H1 (cell line): ENCODE data around the gene PI4KA. TPM values are rescaled to one million over a fixed set of nuclear protein-coding genes. Genes with fewer than 3 reads are reported as not detected.

Experiments used
- CTCF ChIA-PET: fragments of 300-600 bp; sonication (Branson Sonifier 250); formaldehyde crosslinking; loops from one replicate; lab custom pipeline; 2021; ENCODE audit not compliant: partially characterized antibody; lab: Charles Lee
- POLR2A ChIA-PET: fragments of 300-600 bp; sonication (Branson Sonifier 250); formaldehyde crosslinking; loops from one replicate; lab custom pipeline; 2021; ENCODE audit warnings: inconsistent platforms; ENCODE audit not compliant: partially characterized antibody; lab: Charles Lee
- DNase-seq, 2 experiments: peaks; one replicate each; pipeline versions ENCODE4 v3.0.0 to v3.0.0-alpha.2; 2010 to 2022; ENCODE audit warnings: low spot score in 2 of 2, low read depth in 1 of 2, mixed read lengths in 1 of 2
- FAIRE-seq: peaks from 2 replicates; lab custom pipeline; 2011; peaks lifted over from hg19 to GRCh38; lab: Jason Lieb, UNC
- H2AFZ ChIP-seq: 2 replicates; pipeline ENCODE4 v1.8.1; 2012; ENCODE audit warnings: low read length, inconsistent platforms
- H2AK5ac ChIP-seq: 2 replicates; pipeline ENCODE4 v1.6.1; 2013; ENCODE audit warnings: low read depth, low read length
- H2BK120ac ChIP-seq: replicated peaks from 2 replicates; pipeline ENCODE3; 2013; ENCODE audit warnings: low read depth, low read length, inconsistent platforms
- H2BK12ac ChIP-seq: 2 replicates; pipeline ENCODE4 v1.6.1; 2013; ENCODE audit warnings: low read depth, low read length
- H2BK15ac ChIP-seq: 2 replicates; pipeline ENCODE4 v1.6.1; 2013; ENCODE audit warnings: low read length
- H2BK20ac ChIP-seq: 2 replicates; pipeline ENCODE4 v1.6.1; 2013; ENCODE audit warnings: low read length
- H2BK5ac ChIP-seq: 2 replicates; pipeline ENCODE4 v1.6.1; 2013; ENCODE audit warnings: low read depth, low read length
- H3K14ac ChIP-seq: 2 replicates; pipeline ENCODE4 v1.6.1; 2013; ENCODE audit warnings: inconsistent platforms; ENCODE audit not compliant: insufficient read length
- H3K18ac ChIP-seq: 2 replicates; pipeline ENCODE4 v1.6.1; 2013; ENCODE audit warnings: low read length; ENCODE audit errors: extremely low read depth
- H3K23ac ChIP-seq: 2 replicates; pipeline ENCODE4 v1.6.1; 2013; ENCODE audit warnings: inconsistent platforms; ENCODE audit not compliant: insufficient read length
- H3K23me2 ChIP-seq: 2 replicates; pipeline ENCODE4 v1.6.1; 2013; ENCODE audit warnings: low read depth, low read length
- H3K27ac ChIP-seq: 2 replicates; pipeline ENCODE4 v1.6.1; 2011; ENCODE audit warnings: low read depth, low read length, inconsistent platforms
- H3K27me3 ChIP-seq, 4 experiments: replicated peaks in 1 of 4; 1 replicate in 1 of 4; 2 replicates in 3 of 4; pipeline versions ENCODE4 v1.6.1 to v1.8.1; 2011 to 2013; ENCODE audit warnings: low read length in 3 of 4, mild to moderate bottlenecking in 3 of 4, inconsistent platforms in 2 of 4, mixed read lengths in 2 of 4, moderate library complexity in 1 of 4; ENCODE audit not compliant: control insufficient read depth in 3 of 4, insufficient read depth in 3 of 4; ENCODE audit errors: extremely low read depth in 1 of 4
- H3K36me3 ChIP-seq, 4 experiments: 2 replicates each; pipeline versions ENCODE4 v1.6.1 to v1.8.1; 2011 to 2013; ENCODE audit warnings: mild to moderate bottlenecking in 4 of 4, low read length in 3 of 4, moderate library complexity in 2 of 4, control low read depth in 1 of 4, inconsistent platforms in 1 of 4; ENCODE audit not compliant: insufficient read depth in 4 of 4, control insufficient read depth in 2 of 4
- H3K4ac ChIP-seq: replicated peaks from 2 replicates; pipeline ENCODE3; 2013; ENCODE audit warnings: low read length, low read depth, mixed read lengths, inconsistent platforms; ENCODE audit not compliant: insufficient read length
- H3K4me1 ChIP-seq, 4 experiments: replicated peaks in 1 of 4; 1 replicate in 1 of 4; 2 replicates in 3 of 4; pipeline versions ENCODE4 v1.6.1 to v1.8.1; 2011 to 2013; ENCODE audit warnings: low read length in 3 of 4, inconsistent platforms in 2 of 4, mixed read lengths in 1 of 4; ENCODE audit not compliant: insufficient read depth in 4 of 4, control insufficient read depth in 3 of 4
- H3K4me2 ChIP-seq, 2 experiments: 2 replicates each; pipeline versions ENCODE4 v1.6.1 to v1.8.1; 2011 to 2013; ENCODE audit warnings: low read depth in 2 of 2, low read length in 2 of 2, control low read depth in 1 of 2, inconsistent platforms in 1 of 2, mild to moderate bottlenecking in 1 of 2; ENCODE audit not compliant: insufficient read depth in 1 of 2
- H3K4me3 ChIP-seq, 4 experiments: fragments of 200-600, 300-600 bp in 1 of 4; sonication (generic), shearing (Covaris generic), sonication (Bioruptor Twin) in 1 of 4; 2 replicates each; pipeline versions ENCODE4 v1.5.1 to v1.8.1; 2011 to 2016; ENCODE audit warnings: low read length in 4 of 4, low read depth in 3 of 4, control low read depth in 2 of 4, inconsistent platforms in 2 of 4, mild to moderate bottlenecking in 2 of 4, mixed read lengths in 1 of 4, moderate library complexity in 1 of 4; ENCODE audit not compliant: insufficient read depth in 2 of 4; ENCODE audit errors: extremely low read depth in 1 of 4
- H3K56ac ChIP-seq: replicated peaks from 2 replicates; pipeline ENCODE3; 2013; ENCODE audit warnings: low read depth, mild to moderate bottlenecking, mixed read lengths, low read length, inconsistent platforms; ENCODE audit not compliant: insufficient read length
- H3K79me1 ChIP-seq: 2 replicates; pipeline ENCODE4 v1.6.1; 2013; ENCODE audit warnings: low read depth, low read length, control low read depth
- H3K79me2 ChIP-seq, 2 experiments: 2 replicates each; pipeline versions ENCODE4 v1.6.1 to v1.8.1; 2012 to 2013; ENCODE audit warnings: low read length in 2 of 2, mild to moderate bottlenecking in 2 of 2, inconsistent platforms in 1 of 2; ENCODE audit not compliant: insufficient read depth in 2 of 2, control insufficient read depth in 1 of 2
- H3K9ac ChIP-seq, 4 experiments: replicated peaks in 1 of 4; 1 replicate in 1 of 4; 2 replicates in 3 of 4; pipeline versions ENCODE4 v1.6.1 to v1.8.1; 2011 to 2013; ENCODE audit warnings: low read depth in 3 of 4, low read length in 3 of 4, control low read depth in 2 of 4, mild to moderate bottlenecking in 2 of 4, moderate library complexity in 2 of 4, inconsistent platforms in 1 of 4; ENCODE audit errors: extremely low read depth in 1 of 4
- H3K9me3 ChIP-seq, 2 experiments: 2 replicates each; pipeline versions ENCODE4 v1.6.1 to v1.8.1; 2012 to 2013; ENCODE audit warnings: mild to moderate bottlenecking in 2 of 2, moderate library complexity in 2 of 2, control low read depth in 1 of 2, inconsistent platforms in 1 of 2, low read depth in 1 of 2, low read length in 1 of 2, mixed read lengths in 1 of 2; ENCODE audit not compliant: insufficient read depth in 2 of 2
- H4K20me1 ChIP-seq, 2 experiments: replicated peaks in 1 of 2; 2 replicates each; pipeline versions ENCODE3 to v1.8.1; 2011 to 2013; ENCODE audit warnings: inconsistent platforms in 2 of 2, low read length in 2 of 2, mild to moderate bottlenecking in 1 of 2; ENCODE audit not compliant: insufficient read depth in 2 of 2, control insufficient read depth in 1 of 2
- H4K5ac ChIP-seq: 2 replicates; pipeline ENCODE4 v1.6.1; 2013; ENCODE audit warnings: low read length, low read depth, mixed read lengths, inconsistent platforms; ENCODE audit not compliant: insufficient read length
- H4K8ac ChIP-seq: 2 replicates; pipeline ENCODE4 v1.8.0; 2013; ENCODE audit warnings: mild to moderate bottlenecking, moderate library complexity, low read length, inconsistent platforms; ENCODE audit not compliant: insufficient read depth; ENCODE audit errors: extremely low read depth
- H4K91ac ChIP-seq: replicated peaks from 2 replicates; pipeline ENCODE3; 2013; ENCODE audit warnings: low read length, mixed read lengths, inconsistent platforms; ENCODE audit not compliant: insufficient read length
- BRCA1 ChIP-seq: IDR thresholded peaks from 2 replicates; pipeline ENCODE4 v1.6.1; 2012; ENCODE audit warnings: low read depth, low read length, improper control_type of control experiment
- CBX8 ChIP-seq: fragments of 300-800, 300-1000 bp; sonication (generic); IDR thresholded peaks from 2 replicates; pipeline ENCODE4 v1.7.1; 2016; ENCODE audit warnings: low read depth, low read length, borderline replicate concordance
- CHD1 ChIP-seq: IDR thresholded peaks from 2 replicates; pipeline ENCODE4 v1.6.1; 2012; ENCODE audit warnings: low read depth, low read length, improper control_type of control experiment
- RAD21 ChIP-seq, 2 experiments: IDR thresholded peaks in 1 of 2; conservative IDR thresholded peaks in 1 of 2; 2 replicates each; pipeline ENCODE4 v1.6.1; 2011; ENCODE audit warnings: low read depth in 2 of 2, low read length in 2 of 2, improper control_type of control experiment in 1 of 2, inconsistent platforms in 1 of 2, mild to moderate bottlenecking in 1 of 2, moderate library complexity in 1 of 2
- SRF ChIP-seq: IDR thresholded peaks from 2 replicates; pipeline ENCODE4 v1.6.1; 2011; ENCODE audit warnings: mild to moderate bottlenecking, low read depth, low read length, moderate library complexity
- TCF12 ChIP-seq: IDR thresholded peaks from 2 replicates; pipeline ENCODE4 v1.6.1; 2011; ENCODE audit warnings: low read depth, mild to moderate bottlenecking, low read length
- WGBS, 2 experiments: shearing (Covaris generic) in 1 of 2; methylation state at CpG; one replicate each; pipeline versions ENCODE4 v1.1.6 to v1.1.7; 2013 to 2015; ENCODE audit warnings: low lambda C conversion rate in 2 of 2, mixed read lengths in 2 of 2, inconsistent platforms in 1 of 2, low coverage in 1 of 2, missing lambda C conversion rate in 1 of 2; ENCODE audit not compliant: insufficient replicate concordance in 2 of 2, insufficient coverage in 1 of 2, insufficient read length in 1 of 2; ENCODE audit errors: extremely low coverage in 1 of 2, missing lambda C conversion rate in 1 of 2; 5-methylcytosine and 5-hydroxymethylcytosine counted together
- polyA plus RNA-seq, 7 experiments: library from polyadenylated mRNA; depleted of rRNA in 3 of 7; stranded (reverse) in 5 of 7; unstranded in 2 of 7; fragments of >200 nt in 5 of 7; fragments of 200-250 nt in 2 of 7; gene quantifications; 1 replicate in 5 of 7; 2 replicates in 1 of 7; 4 replicates in 1 of 7; pipeline versions ENCODE4 v1.2.1 to v1.2.3, GENCODE V29; 2011 to 2013; ENCODE audit warnings: missing spikeins in 2 of 7, mixed read lengths in 2 of 7
- total RNA-seq: library from RNA; stranded (reverse); fragmentation: NEBNext Ultra II Directional; extraction: Animal tissue kit (Norgen Biotek cat#: 25700); gene quantifications from 2 replicates; pipeline ENCODE4 v1.2.1, GENCODE V29; 2021
- TF ChIP-seq, protein P1 (sequence below), 3 experiments: IDR thresholded peaks; 1 replicate in 2 of 3; 2 replicates in 1 of 3; pipeline versions ENCODE4 v1.5.1 to v1.6.1; 2011; ENCODE audit warnings: low read length in 3 of 3, mild to moderate bottlenecking in 3 of 3, inconsistent platforms in 2 of 3, low read depth in 1 of 3, moderate library complexity in 1 of 3; ENCODE audit not compliant: insufficient read depth in 1 of 3; ENCODE audit errors: control extremely low read depth in 1 of 3

Gene PI4KA
- total and polyA plus RNA-seq, 2 of the 8 experiments (the other 6 are each of a cell fraction or from before 2014, with no cell fraction given) = 22.5 to 37.7 TPM

DNA sequence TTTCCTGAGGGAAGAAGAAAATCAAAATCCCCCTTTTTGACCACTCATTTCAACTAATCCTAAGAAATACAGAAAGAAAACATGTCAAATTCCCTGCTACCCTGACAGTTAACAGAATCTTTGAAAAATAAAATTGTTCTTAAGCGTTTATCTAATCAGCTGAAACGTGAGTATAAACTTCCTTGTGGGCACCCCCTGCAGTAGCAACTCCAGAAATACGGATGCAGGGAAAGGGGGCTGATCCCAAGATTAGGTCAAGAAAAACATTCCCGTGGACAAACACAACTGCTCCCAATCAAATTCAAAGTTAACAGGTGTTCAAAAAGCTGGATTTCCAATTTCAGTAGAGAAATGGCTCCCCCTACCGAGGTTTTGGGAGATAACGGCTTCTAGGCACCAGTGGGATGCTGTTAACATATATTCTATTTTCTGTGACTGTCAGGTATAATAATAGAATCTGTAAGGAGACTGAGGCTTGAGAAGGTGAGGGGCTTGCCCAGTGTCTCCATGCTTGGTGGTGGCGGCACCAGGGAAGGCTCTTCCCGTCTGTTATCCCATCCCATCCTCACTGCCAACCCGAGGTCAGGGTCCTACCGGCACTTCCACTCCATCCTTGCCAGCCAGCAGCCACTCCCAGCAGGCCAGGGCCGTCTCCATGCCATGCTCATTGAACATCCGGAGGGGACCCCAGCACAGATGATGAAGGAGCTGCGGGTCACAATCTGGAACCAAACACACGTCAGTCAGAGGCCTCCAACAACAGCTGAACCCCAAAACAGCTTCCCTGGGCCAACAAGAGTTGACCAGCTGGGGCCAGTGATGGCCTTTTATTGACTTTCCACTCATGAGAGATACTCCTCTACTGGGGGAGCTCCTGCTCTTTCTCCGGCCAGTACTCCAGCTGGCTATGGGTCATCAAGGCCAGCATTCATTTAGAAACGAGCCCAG, 116.7 kb downstream of the PI4KA start:
- POLR2A ChIA-PET = interaction anchor here (1.1 kb wide), 1 partner anchor 216 kb away, joined by 4 read pairs; no protein-coding TSS in a partner anchor
- 66% methylated on average over 16 of the region's 16 CpGs; no CpG with 5 or more reads in 1 of the 2 experiments for WGBS, 2 experiments
- Histone ChIP-seq H4K20me1 (peaks cover 0 to 1% of the 10 kb centered on the region in 2 experiments), H4K5ac (no peak overlapping the region), H2AFZ (no peak overlapping the region), H2BK120ac (no peak overlapping the region), H3K56ac (no peak overlapping the region), H3K23me2 (no peaks in the 10 kb centered on the region), H3K4me1 (no peaks in the 10 kb centered on the region), H4K8ac (no peak overlapping the region), H3K4me2 (no peak overlapping the region), H3K4me3 (no peak overlapping the region), H3K9me3 (no peaks in the 10 kb centered on the region; a peak in 1 of 4 replicates), H2BK5ac (no peak overlapping the region), H3K27me3 (no peaks in the 10 kb centered on the region), H2BK20ac (no peak overlapping the region), H3K23ac (no peak overlapping the region), H3K27ac (no peak overlapping the region), H3K79me2 (no peaks in the 10 kb centered on the region), H3K36me3 (no peaks in the 10 kb centered on the region; a peak in 2 of 8 replicates), H3K79me1 (no peaks in the 10 kb centered on the region), H4K91ac (no peak overlapping the region), H2AK5ac (no peak overlapping the region), H3K9ac (no peak overlapping the region), H2BK15ac (no peak overlapping the region), H3K4ac (no peak overlapping the region), H3K14ac (no peak overlapping the region), H3K18ac (no peak overlapping the region), H2BK12ac (no peak overlapping the region)
- CTCF ChIA-PET = interaction anchor here (0.6 to 3.6 kb wide), 26 partner anchors 9 to 195 kb away, joined by 3 to 28 read pairs (median 4); partner anchors contain the start of gene SERPIND1
- TF ChIP-seq BRCA1 = no peak
- TF ChIP-seq CBX8 = no peak
- no peak for TF ChIP-seq SRF
- TF ChIP-seq CHD1 = no peak
- TF ChIP-seq, protein P1, sequence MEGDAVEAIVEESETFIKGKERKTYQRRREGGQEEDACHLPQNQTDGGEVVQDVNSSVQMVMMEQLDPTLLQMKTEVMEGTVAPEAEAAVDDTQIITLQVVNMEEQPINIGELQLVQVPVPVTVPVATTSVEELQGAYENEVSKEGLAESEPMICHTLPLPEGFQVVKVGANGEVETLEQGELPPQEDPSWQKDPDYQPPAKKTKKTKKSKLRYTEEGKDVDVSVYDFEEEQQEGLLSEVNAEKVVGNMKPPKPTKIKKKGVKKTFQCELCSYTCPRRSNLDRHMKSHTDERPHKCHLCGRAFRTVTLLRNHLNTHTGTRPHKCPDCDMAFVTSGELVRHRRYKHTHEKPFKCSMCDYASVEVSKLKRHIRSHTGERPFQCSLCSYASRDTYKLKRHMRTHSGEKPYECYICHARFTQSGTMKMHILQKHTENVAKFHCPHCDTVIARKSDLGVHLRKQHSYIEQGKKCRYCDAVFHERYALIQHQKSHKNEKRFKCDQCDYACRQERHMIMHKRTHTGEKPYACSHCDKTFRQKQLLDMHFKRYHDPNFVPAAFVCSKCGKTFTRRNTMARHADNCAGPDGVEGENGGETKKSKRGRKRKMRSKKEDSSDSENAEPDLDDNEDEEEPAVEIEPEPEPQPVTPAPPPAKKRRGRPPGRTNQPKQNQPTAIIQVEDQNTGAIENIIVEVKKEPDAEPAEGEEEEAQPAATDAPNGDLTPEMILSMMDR (IDR thresholded peaks at IDR 0.05; ENCODE audit: control extremely low read depth in 1 of 3, insufficient read depth in 1 of 3, low read depth in 1 of 3, low read length in 3 of 3) = peak in 2 of 3 experiments; percentile 71 to 73; a peak in 3 of 4 replicates
- TF ChIP-seq RAD21 (IDR thresholded peaks at IDR 0.05 in 1 of 2, conservative IDR thresholded peaks at IDR 0.05 in 1 of 2; ENCODE audit: low read depth in 2 of 2, low read length in 2 of 2) = peak; percentile 76 to 79
- TF ChIP-seq TCF12 = peak; percentile 75; the same call in 1 of the 2 replicates
- FAIRE-seq (peak; percentile 55), DNase-seq (peak in 1 of 2 experiments; percentile 76)
